HG02759 (cell line): Measurements from ENCODE around the gene CHST8.

Experiments
- ATAC-seq: cut with Tn5 transposase; IDR thresholded peaks from one replicate; pipeline ENCODE4 v1.9.1; 2021; ENCODE audit warnings: mild to moderate bottlenecking, moderate library complexity; ENCODE audit not compliant: unreplicated experiment

The CHST8 gene

GRCh38 chr19:33673258-33673875, 51.6 kb downstream of the CHST8 start:
- ATAC-seq, result no peak

DNA sequence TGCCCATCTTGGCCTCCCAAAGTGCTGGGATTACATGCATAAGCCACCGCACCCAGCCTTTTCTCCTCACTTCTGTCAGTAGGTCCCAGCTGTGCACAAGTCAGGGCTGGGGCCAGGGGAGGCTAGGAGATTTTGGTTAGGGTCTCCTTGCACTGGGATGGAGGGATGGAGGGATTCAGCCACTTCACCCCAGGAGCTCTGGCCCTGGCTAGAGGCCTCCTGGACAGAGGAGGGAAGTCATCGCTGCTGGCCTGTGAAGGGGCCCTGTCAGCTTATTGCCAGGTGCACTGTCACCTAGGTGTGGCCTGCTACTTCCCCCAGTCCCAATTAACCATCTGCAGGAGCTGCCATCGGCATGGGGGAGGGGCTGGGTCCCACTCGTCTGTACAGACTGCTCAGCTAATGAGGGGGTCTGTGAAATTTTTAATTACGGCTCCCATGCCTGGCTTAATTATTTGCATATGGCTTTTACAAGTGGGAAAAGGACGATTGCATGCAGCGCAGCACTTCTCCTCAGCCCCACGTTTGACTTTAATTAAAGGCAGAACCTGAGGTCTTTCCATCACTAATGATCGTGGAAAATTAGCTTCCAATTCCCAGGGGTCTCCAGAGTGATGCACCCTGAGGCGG, 52.4 kb downstream of the CHST8 start:
- no peak for ATAC-seq

- ATAC-seq, result no peak
Observed at GRCh38 chr19:33674626-33675367, 53.0 kb downstream of the CHST8 start.

GRCh38 chr19:33675501-33676124, 53.9 kb downstream of the CHST8 start:
- no peak for ATAC-seq

DNA sequence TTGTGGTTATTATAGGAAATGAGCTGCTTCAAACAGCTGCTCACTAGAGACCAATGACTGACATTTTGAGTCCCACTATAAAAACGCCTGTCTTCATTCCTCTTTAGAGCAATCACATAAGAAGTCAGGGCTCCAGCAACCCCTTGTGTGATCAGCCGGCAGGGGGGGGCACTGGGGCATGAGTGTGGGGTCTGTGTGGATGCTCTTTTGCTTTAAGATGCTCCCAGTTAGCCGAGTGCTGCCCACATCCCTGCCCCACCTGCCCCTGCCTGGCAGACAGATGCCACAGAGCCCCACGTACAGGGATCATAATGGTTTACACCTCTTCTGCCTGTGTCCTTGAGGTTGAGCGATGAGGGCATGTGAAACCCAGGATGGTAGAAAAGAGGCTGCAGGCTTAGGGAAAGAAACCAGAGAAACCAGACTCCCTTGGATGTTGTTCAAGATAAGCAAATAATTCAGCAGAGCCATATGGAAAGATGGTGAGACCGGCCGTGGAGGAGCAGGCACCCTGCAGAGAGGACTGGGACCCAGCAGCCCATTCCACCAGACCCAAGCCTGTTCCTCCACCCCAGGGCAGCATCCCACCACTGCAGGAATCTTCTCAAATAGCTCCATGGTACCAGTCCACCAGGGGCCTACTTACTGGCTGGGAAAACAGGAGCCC, 55.4 kb downstream of the CHST8 start:
- no peak for ATAC-seq

DNA sequence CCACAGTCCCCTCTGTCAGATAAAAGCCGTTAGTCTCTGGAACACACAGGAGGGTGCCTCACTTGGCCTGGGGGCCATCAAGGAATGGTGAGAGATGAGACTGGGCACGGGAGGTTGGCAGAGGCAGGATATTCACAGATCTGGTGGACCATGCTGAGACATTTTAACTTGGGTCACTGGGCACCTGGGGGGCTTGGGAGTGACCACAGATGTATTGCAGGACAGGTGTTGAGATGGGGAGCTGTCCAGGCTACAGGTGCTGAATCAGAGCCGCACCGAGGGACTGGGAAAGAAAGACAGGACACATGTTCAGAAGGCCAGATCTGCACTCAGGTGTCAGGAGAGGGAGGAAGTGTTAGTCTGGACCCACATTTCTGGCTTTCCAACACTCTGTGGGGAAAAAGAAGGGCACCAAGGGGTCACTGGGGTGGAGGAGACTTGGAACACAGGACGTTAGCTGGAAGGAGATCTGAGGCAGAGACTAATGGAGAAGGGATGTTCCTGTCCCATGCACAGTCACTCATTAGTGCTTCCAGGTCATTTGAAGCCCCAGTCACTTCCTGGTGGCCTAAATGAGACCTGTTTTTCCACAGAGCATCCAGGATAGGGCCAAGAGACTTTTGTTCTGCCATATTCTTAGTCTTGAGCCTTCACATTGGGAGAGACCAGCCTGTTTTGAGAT, 56.1 kb downstream of the CHST8 start:
- ATAC-seq, result no peak

DNA sequence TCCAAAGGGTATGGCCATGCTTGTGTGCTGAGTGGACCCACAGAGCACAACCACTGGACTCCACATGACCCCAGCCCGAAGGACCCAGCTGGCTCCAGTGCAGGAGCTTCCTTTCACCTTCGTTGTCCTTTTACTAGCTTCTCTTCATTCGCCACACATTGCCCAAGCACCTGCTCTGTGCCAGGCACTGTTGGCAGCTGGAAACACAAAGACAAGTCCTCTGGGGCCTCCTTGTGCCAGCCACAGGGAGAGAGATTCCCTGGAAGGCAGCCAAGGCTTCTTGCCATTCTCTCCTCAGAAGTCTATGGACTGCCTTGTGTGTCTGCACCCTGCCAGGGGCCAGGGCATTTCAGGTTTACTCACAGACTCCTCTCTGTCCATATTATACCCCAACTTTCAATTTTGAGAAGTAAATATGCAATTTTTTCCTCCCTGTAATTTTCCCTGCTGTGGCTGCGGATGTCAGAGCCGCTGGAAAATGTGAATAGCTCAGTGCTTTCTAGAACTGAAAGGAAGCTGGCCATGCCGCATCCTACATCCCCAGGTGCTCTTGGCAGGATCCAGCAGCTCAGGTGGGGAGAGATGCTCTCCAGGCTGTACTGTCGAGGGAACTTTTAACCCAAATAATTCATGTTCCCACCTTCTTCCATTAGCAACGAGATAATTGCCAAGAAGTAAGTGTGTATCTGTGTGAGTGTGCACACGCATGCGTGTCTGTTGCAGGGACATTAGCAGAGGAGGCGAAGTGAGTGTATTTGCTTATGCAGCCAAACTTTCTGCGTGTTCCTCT, 57.2 kb downstream of the CHST8 start:
- no peak for ATAC-seq

GRCh38 chr19:33679696-33680095, 57.9 kb downstream of the CHST8 start:
- ATAC-seq, result no peak

DNA sequence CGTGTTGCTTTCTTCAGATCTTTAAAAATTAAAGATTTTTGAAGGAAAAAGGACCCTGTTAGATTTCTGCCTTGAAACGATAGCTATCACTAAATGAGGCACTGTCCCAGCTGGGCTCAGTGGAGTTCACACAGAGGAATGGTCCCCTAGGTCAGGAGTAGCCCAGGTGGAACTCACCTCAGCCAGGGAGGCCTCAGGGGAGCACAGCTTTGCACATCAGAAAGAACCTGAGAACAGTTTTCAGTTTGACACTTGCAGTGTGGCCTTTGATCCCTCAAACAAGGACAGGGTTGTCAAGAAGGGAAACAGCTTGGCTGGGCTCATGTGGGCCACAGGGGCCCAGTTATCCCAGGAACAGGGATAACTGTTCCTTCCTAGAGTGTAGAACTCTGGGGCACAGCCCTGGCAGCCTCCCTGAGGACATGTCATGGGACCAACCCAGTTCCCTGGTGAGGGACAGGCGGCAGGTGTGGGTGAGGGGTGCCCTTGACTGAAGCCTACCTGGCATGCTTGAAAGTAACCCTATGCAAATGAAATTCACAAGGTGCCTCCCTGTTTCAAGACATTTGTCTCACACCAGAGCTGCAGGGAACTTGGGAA, 59.4 kb downstream of the CHST8 start:
- ATAC-seq, result no peak

GRCh38 chr19:33683881-33684537, 62.3 kb downstream of the CHST8 start:
- no peak for ATAC-seq

DNA sequence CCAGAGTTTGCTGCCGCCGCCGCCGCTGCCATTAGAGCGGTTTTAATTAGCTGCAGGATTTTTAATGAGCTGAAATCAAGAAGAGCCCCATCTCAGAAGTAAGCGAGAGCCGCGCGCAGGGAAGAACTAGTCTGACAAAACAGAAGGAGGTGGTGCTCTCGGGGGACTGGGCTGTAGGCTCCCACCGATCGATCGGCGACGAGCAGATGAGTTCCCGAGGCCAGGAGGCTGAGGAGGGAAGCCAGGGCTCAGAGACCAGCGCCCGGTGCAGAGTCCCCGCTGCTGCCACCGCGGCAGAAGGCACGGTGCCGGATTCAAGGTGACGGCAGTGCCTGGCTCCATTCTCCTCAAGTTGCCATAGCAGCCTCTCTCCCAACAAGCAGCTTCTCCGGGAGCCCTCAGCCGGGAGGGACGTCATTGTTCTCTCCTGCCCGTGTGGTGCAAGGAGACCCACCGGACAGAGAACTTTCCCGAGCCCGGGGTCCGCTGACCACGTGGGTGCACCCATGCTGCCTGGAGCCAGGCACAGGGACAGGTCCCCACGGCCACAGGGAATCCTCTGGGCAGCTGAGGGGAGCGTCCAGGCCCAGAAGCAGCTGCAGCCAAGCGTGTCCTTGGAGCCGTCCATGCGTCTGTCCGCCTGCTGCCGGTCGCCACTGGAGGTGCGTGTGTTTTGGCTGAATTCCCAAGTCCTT, 62.9 kb downstream of the CHST8 start:
- ATAC-seq, result no peak

- ATAC-seq, result no peak
Observed at GRCh38 chr19:33685541-33685940, 63.8 kb downstream of the CHST8 start.

DNA sequence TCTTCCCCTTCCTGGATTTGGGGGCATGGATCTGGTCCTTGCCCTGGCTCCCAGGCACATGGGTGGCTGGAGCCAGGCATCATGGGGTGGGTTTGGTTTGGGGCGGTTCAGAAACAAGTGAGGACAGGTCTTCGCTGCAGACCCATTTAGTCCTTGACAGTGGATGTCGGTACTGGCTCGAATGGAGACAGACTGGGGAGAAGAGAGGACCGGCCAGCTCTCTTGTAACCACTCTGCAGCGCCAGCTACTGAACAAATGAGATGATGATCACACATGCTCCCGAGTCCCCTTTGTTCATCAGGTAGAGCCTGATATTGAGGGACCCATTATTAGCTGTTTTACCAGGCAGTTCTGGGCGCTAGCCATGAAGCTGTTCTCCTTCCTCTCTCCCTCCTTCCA, 64.5 kb downstream of the CHST8 start:
- no peak for ATAC-seq

GRCh38 chr19:33686687-33687480, 65.1 kb downstream of the CHST8 start:
- ATAC-seq, result no peak

GRCh38 chr19:33687481-33688170, 65.9 kb downstream of the CHST8 start:
- ATAC-seq, result no peak

DNA sequence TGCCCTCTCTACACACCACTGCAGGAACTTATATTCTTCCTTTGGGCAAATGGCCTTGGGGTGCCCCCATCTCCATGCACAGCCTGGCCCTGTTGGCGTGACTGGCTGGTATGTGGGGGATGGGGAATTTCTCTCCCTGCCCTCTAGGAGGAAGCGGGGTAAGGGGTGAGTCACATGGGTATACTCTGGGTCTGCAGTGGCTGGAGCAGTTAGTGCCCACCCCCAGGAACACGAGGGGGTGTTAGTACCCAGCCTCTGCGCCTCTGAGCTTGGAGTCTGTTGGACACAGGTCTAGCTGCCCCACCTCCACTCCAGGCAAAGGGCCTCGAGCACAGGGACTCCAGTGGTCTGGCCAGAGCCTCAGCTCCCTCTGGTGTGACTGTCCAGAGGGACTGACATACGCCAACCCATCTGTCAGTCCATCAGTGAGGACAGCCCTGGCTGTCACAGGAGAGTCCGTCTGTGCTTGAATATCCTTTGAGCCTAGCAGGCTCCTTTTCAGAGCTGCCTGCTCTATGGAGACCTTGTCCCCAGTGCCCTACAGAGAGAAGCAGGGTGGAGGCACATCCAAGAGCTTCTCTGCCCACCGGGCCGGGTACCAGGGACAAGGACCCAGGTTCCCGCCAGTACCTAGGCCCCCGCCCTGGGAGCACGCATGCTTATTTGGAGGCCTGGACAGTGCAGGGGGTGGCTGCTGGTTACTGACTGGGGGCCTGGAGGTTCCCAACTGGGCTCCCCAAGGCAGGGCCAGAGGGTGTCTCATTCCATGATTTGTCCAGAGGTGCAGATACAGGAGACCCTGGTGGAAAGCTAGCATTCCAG, 66.6 kb downstream of the CHST8 start:
- no peak for ATAC-seq
